GM23338 (cell line): ENCODE data around the gene ROBO1. TPM values are rescaled to one million over a fixed set of nuclear protein-coding genes. Genes with fewer than 3 reads are reported as not detected.

Experiments used
- ATAC-seq: fragments of 200-7000 bp; cut with Tn5 transposase; 3 replicates; pipeline ENCODE4 v1.9.1; 2020
- DNase-seq: peaks from one replicate; pipeline ENCODE4 v3.0.0-alpha.2; 2015; ENCODE audit warnings: low spot score
- H2AFZ ChIP-seq: fragments of 200-600 bp; sonication (generic); 2 replicates; pipeline ENCODE4 v1.8.0; 2016; ENCODE audit warnings: antibody characterized with exemption, mild to moderate bottlenecking, moderate library complexity
- H3F3A ChIP-seq: fragments of 200-600 bp; sonication (generic); replicated peaks from 2 replicates; pipeline ENCODE4 v1.8.0; 2017; ENCODE audit warnings: antibody characterized with exemption, mixed run types, low read depth
- H3K27ac ChIP-seq: fragments of 200-600 bp; sonication (generic); 2 replicates; pipeline ENCODE4 v1.6.1; 2016; ENCODE audit warnings: low read depth
- H3K27me3 ChIP-seq: fragments of 200-600 bp; sonication (generic); 2 replicates; pipeline ENCODE4 v1.8.0; 2016; ENCODE audit warnings: mild to moderate bottlenecking, mixed run types, moderate library complexity; ENCODE audit not compliant: insufficient read depth
- H3K36me3 ChIP-seq: fragments of 200-600 bp; sonication (generic); 2 replicates; pipeline ENCODE4 v1.8.0; 2016; ENCODE audit warnings: mild to moderate bottlenecking; ENCODE audit not compliant: insufficient read depth
- H3K4me1 ChIP-seq: fragments of 200-600 bp; sonication (generic); 2 replicates; pipeline ENCODE4 v1.8.0; 2016; ENCODE audit warnings: mild to moderate bottlenecking, moderate library complexity; ENCODE audit not compliant: insufficient read depth
- H3K4me2 ChIP-seq: fragments of 200-600 bp; sonication (generic); 2 replicates; pipeline ENCODE4 v1.7.1; 2017; ENCODE audit warnings: mixed run types
- H3K4me3 ChIP-seq: fragments of 200-600 bp; sonication (generic); 2 replicates; pipeline ENCODE4 v1.6.1; 2016; ENCODE audit warnings: mixed run types
- H3K79me2 ChIP-seq: fragments of 200-600 bp; sonication (generic); replicated peaks from 2 replicates; pipeline ENCODE4 v1.8.0; 2017; ENCODE audit warnings: mild to moderate bottlenecking; ENCODE audit not compliant: insufficient read depth
- H3K9me2 ChIP-seq: fragments of 200-600 bp; sonication (generic); 2 replicates; pipeline ENCODE4 v1.8.0; 2017; ENCODE audit not compliant: insufficient read depth
- H4K20me1 ChIP-seq: fragments of 200-600 bp; sonication (generic); replicated peaks from 2 replicates; pipeline ENCODE4 v1.8.0; 2017; ENCODE audit warnings: mild to moderate bottlenecking; ENCODE audit not compliant: insufficient read depth
- H3K27ac Mint-ChIP-seq: 2 replicates; pipeline ENCODE4 v1.8.0; 2020; ENCODE audit warnings: inconsistent platforms, mild to moderate bottlenecking, moderate library complexity, mixed read lengths
- H3K27me3 Mint-ChIP-seq: 3 replicates; pipeline ENCODE4 v1.8.0; 2022; ENCODE audit warnings: low read depth, mild to moderate bottlenecking, moderate library complexity, mixed read lengths, inconsistent platforms; ENCODE audit not compliant: insufficient read depth, poor library complexity
- H3K36me3 Mint-ChIP-seq: 3 replicates; pipeline ENCODE4 v1.8.0; 2021; ENCODE audit warnings: low read depth, mild to moderate bottlenecking, inconsistent platforms, moderate library complexity, mixed read lengths
- H3K4me1 Mint-ChIP-seq: 3 replicates; pipeline ENCODE4 v1.8.0; 2020; ENCODE audit warnings: mild to moderate bottlenecking, inconsistent platforms, mixed read lengths
- H3K4me3 Mint-ChIP-seq: 3 replicates; pipeline ENCODE4 v1.8.0; 2021; ENCODE audit warnings: moderate library complexity, mild to moderate bottlenecking, inconsistent platforms, mixed read lengths
- H3K9me3 Mint-ChIP-seq: 3 replicates; pipeline ENCODE4 v1.8.0; 2020; ENCODE audit warnings: moderate library complexity, mild to moderate bottlenecking, inconsistent platforms, mixed read lengths
- CREB1 ChIP-seq: fragments of 250-450 bp; sonication (Bioruptor Pico); IDR thresholded peaks from 2 replicates; pipeline ENCODE4 v1.5.0; 2020; ENCODE audit warnings: low read depth, mild to moderate bottlenecking, moderate library complexity
- CTCF ChIP-seq, 2 experiments: fragments of 200-600 bp in 1 of 2; sonication (generic) in 1 of 2; conservative IDR thresholded peaks; 2 replicates each; pipeline versions ENCODE4 v1.5.1 to v1.6.1; 2016 to 2017; ENCODE audit warnings: antibody characterized with exemption in 2 of 2, low read depth in 2 of 2, mild to moderate bottlenecking in 2 of 2, moderate library complexity in 1 of 2
- ETS1 ChIP-seq: IDR thresholded peaks from 2 replicates; pipeline ENCODE4 v1.6.1; 2016; ENCODE audit warnings: antibody characterized with exemption
- EZH2 ChIP-seq: fragments of 200-600 bp; sonication (generic); IDR thresholded peaks from one replicate; pipeline ENCODE4 v1.8.0; 2017; ENCODE audit warnings: antibody characterized with exemption, mild to moderate bottlenecking, low read depth; ENCODE audit not compliant: unreplicated experiment
- EZH2phosphoT487 ChIP-seq: fragments of 200-600 bp; sonication (generic); IDR thresholded peaks from one replicate; pipeline ENCODE4 v1.8.1; 2018; ENCODE audit warnings: antibody characterized with exemption; ENCODE audit not compliant: unreplicated experiment
- JUNB ChIP-seq: IDR thresholded peaks from one replicate; pipeline ENCODE4 v1.6.1; 2016; ENCODE audit warnings: antibody characterized with exemption; ENCODE audit not compliant: unreplicated experiment
- NANOG ChIP-seq: IDR thresholded peaks from 2 replicates; pipeline ENCODE4 v1.6.1; 2016; ENCODE audit warnings: antibody characterized with exemption, borderline replicate concordance
- POLR2AphosphoS5 ChIP-seq: IDR thresholded peaks from 2 replicates; pipeline ENCODE4 v1.6.1; 2016; ENCODE audit warnings: antibody characterized with exemption, low read depth
- REST ChIP-seq: IDR thresholded peaks from one replicate; pipeline ENCODE4 v1.6.1; 2018; ENCODE audit warnings: antibody characterized with exemption; ENCODE audit not compliant: unreplicated experiment
- ZNF114 ChIP-seq: fragments of 250-450 bp; sonication (Bioruptor Pico); IDR thresholded peaks from 2 replicates; pipeline ENCODE4 v1.5.0; 2020; ENCODE audit warnings: mild to moderate bottlenecking, moderate library complexity
- ZNF331 ChIP-seq: fragments of 250-450 bp; sonication (Bioruptor Pico); IDR thresholded peaks from 2 replicates; pipeline ENCODE4 v1.5.0; 2020; ENCODE audit warnings: low read depth, mild to moderate bottlenecking, moderate library complexity
- ZNF462 ChIP-seq: fragments of 250-450 bp; sonication (Bioruptor Pico); IDR thresholded peaks from 2 replicates; pipeline ENCODE4 v1.5.0; 2020; ENCODE audit warnings: mild to moderate bottlenecking, moderate library complexity
- polyA plus RNA-seq: library from polyadenylated mRNA; unstranded; fragments of >200 nt; fragmentation: Nextera tagmentation; extraction: Ambion mirVana; gene quantifications from 2 replicates; pipeline ENCODE4 v1.2.1, GENCODE V29; 2016
- total RNA-seq: library from RNA; depleted of rRNA; stranded (reverse); fragments of >200 nt; shearing (Covaris generic); gene quantifications from 2 replicates; pipeline ENCODE4 v1.2.3, GENCODE V29; 2014

Gene ROBO1
- total and polyA plus RNA-seq, 2 experiments from 2014 or later: 19.2 to 78.3 TPM

GRCh38 chr3:79632842-79633241 lies 135.0 kb downstream of the ROBO1 start:
- no peak for ATAC-seq
- Histone ChIP-seq H3K79me2 (no peaks in the 10 kb centered on the region), H3K27ac (no peak overlapping the region), H3K4me1 (no peaks in the 10 kb centered on the region), H3K36me3 (no peaks in the 10 kb centered on the region), H4K20me1 (no peaks in the 10 kb centered on the region), H3K4me2 (no peak overlapping the region), H2AFZ (no peak overlapping the region), H3K27me3 (no peaks in the 10 kb centered on the region), H3K9me2 (no peaks in the 10 kb centered on the region), H3K4me3 (no peak overlapping the region), H3F3A (no peaks in the 10 kb centered on the region)
- Mint-ChIP-seq H3K36me3 (no peaks in the 10 kb centered on the region), H3K27me3 (no peaks in the 10 kb centered on the region), H3K27ac (no peak overlapping the region), H3K4me3 (no peak overlapping the region), H3K4me1 (no peaks in the 10 kb centered on the region), H3K9me3 (no peaks in the 10 kb centered on the region)
- no peak for TF ChIP-seq EZH2
- no peak for TF ChIP-seq JUNB
- no peak for TF ChIP-seq REST
- TF ChIP-seq ZNF331 (CRISPR knock-in tag): no peak
- TF ChIP-seq NANOG: no peak
- no peak for TF ChIP-seq CREB1
- TF ChIP-seq ZNF114: no peak
- TF ChIP-seq ETS1: no peak
- no peak for TF ChIP-seq ZNF462 (CRISPR knock-in tag)
- no peak for TF ChIP-seq POLR2AphosphoS5
- no peak for TF ChIP-seq CTCF (conservative IDR thresholded peaks at IDR 0.05; ENCODE audit: low read depth in 2 of 2)
- no peak for TF ChIP-seq EZH2phosphoT487
- DNase-seq: no peak
